CD14-positive monocyte (primary cell): ENCODE results near the gene BCL2A1. TPM values are rescaled to one million over a fixed set of nuclear protein-coding genes. Genes with fewer than 3 reads are reported as not detected.
"Not testable (repeated sequence)": the region's sequence is repeated elsewhere in the genome, so short reads cannot be mapped to it uniquely, and the experiment has no call there.

Source experiments
- DNase-seq, 3 donors: peaks; one replicate each; pipeline ENCODE4 v3.0.0-alpha.2; 2011 to 2022
- H2AFZ ChIP-seq: 2 replicates; pipeline ENCODE4 v1.6.0; 2012; ENCODE audit warnings: mild to moderate bottlenecking, low read depth, low read length, inconsistent platforms; ENCODE audit not compliant: insufficient read depth, poor library complexity, severe bottlenecking
- H3K27ac ChIP-seq, 2 donors: 1 replicate in 1 of 2; 2 replicates in 1 of 2; pipeline ENCODE4 v1.5.1; 2012 to 2013; ENCODE audit warnings: low read length in 2 of 2, control low read depth in 1 of 2, inconsistent platforms in 1 of 2, low read depth in 1 of 2, mild to moderate bottlenecking in 1 of 2
- H3K27me3 ChIP-seq, 2 donors: one replicate each; pipeline versions ENCODE4 v1.6.0 to v1.6.1; 2011 to 2013; ENCODE audit warnings: low read length in 2 of 2; ENCODE audit not compliant: control insufficient read depth in 2 of 2, insufficient read depth in 2 of 2
- H3K36me3 ChIP-seq, 2 donors: replicated peaks in 1 of 2; 1 replicate in 1 of 2; 2 replicates in 1 of 2; pipeline versions ENCODE4 v1.5.1 to v1.6.1; 2012 to 2013; ENCODE audit warnings: low read length in 2 of 2, control low read depth in 1 of 2, inconsistent platforms in 1 of 2, mild to moderate bottlenecking in 1 of 2; ENCODE audit not compliant: insufficient read depth in 2 of 2, control insufficient read depth in 1 of 2
- H3K4me1 ChIP-seq, 2 donors: 1 replicate in 1 of 2; 2 replicates in 1 of 2; pipeline versions ENCODE4 v1.5.1 to v1.6.1; 2012 to 2013; ENCODE audit warnings: low read length in 2 of 2, control low read depth in 1 of 2, inconsistent platforms in 1 of 2, mild to moderate bottlenecking in 1 of 2, moderate library complexity in 1 of 2; ENCODE audit not compliant: insufficient read depth in 2 of 2, control insufficient read depth in 1 of 2
- H3K4me2 ChIP-seq: replicated peaks from 2 replicates; pipeline ENCODE3; 2012; ENCODE audit warnings: low read length, moderate library complexity, mild to moderate bottlenecking; ENCODE audit not compliant: poor library complexity, severe bottlenecking; ENCODE audit errors: extremely low read depth
- H3K4me3 ChIP-seq, 3 experiments: fragments of 200-600 bp in 1 of 3; sonication (generic) in 1 of 3; replicated peaks in 1 of 3; 1 replicate in 2 of 3; 2 replicates in 1 of 3; pipeline ENCODE4 v1.5.1; 2011 to 2013; ENCODE audit warnings: low read length in 3 of 3, mild to moderate bottlenecking in 3 of 3, control low read depth in 2 of 3, low read depth in 2 of 3, inconsistent platforms in 1 of 3, moderate library complexity in 1 of 3
- H3K79me2 ChIP-seq: 2 replicates; pipeline ENCODE4 v1.6.0; 2012; ENCODE audit warnings: mild to moderate bottlenecking, control low read depth, inconsistent platforms, low read length, moderate library complexity; ENCODE audit not compliant: insufficient read depth
- H3K9ac ChIP-seq: 2 replicates; pipeline ENCODE4 v1.6.0; 2017; ENCODE audit warnings: low read length, mild to moderate bottlenecking; ENCODE audit not compliant: insufficient read depth, poor library complexity, severe bottlenecking
- H3K9me3 ChIP-seq, 2 donors: replicated peaks in 1 of 2; 1 replicate in 1 of 2; 2 replicates in 1 of 2; pipeline versions ENCODE4 v1.5.1 to v1.6.1; 2012 to 2013; ENCODE audit warnings: low read length in 2 of 2, control low read depth in 1 of 2; ENCODE audit not compliant: control insufficient read depth in 1 of 2, insufficient read depth in 1 of 2
- H4K20me1 ChIP-seq: 2 replicates; pipeline ENCODE4 v1.6.0; 2012; ENCODE audit warnings: mild to moderate bottlenecking, low read length, control low read depth, moderate library complexity; ENCODE audit not compliant: insufficient read depth
- H3K27ac Mint-ChIP-seq, 7 donors: one replicate each; pipeline ENCODE4 v1.8.0; 2020; ENCODE audit warnings: mild to moderate bottlenecking in 7 of 7, mixed read lengths in 7 of 7, moderate library complexity in 6 of 7, inconsistent platforms in 2 of 7
- H3K27me3 Mint-ChIP-seq, 3 donors: one replicate each; pipeline ENCODE4 v1.8.0; 2021 to 2022; ENCODE audit warnings: low read depth in 3 of 3, mild to moderate bottlenecking in 3 of 3, mixed read lengths in 3 of 3, moderate library complexity in 3 of 3, inconsistent platforms in 1 of 3
- H3K36me3 Mint-ChIP-seq, 2 donors: one replicate each; pipeline ENCODE4 v1.8.0; 2020; ENCODE audit warnings: mixed read lengths in 2 of 2, inconsistent platforms in 1 of 2, mild to moderate bottlenecking in 1 of 2
- H3K4me1 Mint-ChIP-seq: one replicate; pipeline ENCODE4 v1.8.0; 2020; ENCODE audit warnings: mild to moderate bottlenecking, mixed read lengths
- H3K4me3 Mint-ChIP-seq, 2 donors: one replicate each; pipeline ENCODE4 v1.8.0; 2020; ENCODE audit warnings: mild to moderate bottlenecking in 2 of 2, mixed read lengths in 2 of 2, moderate library complexity in 1 of 2
- H3K9me3 Mint-ChIP-seq, 7 donors: one replicate each; pipeline ENCODE4 v1.8.0; 2020 to 2022; ENCODE audit warnings: mixed read lengths in 7 of 7, mild to moderate bottlenecking in 6 of 7, moderate library complexity in 6 of 7, inconsistent platforms in 2 of 7
- WGBS: methylation state at CpG from one replicate; pipeline ENCODE4 v1.1.5; 2013; ENCODE audit warnings: missing lambda C conversion rate; ENCODE audit not compliant: insufficient coverage; 5-methylcytosine and 5-hydroxymethylcytosine counted together
- intact Hi-C, 2 donors: fragments of 100-400 bp; cut with micrococcal nuclease; formaldehyde crosslinking; loops; one replicate each; pipeline versions ENCODE4 v1.15.0 to v1.15.1; 2023
- polyA plus RNA-seq, 3 donors: library from polyadenylated mRNA; depleted of rRNA in 1 of 3; unstranded in 2 of 3; stranded (reverse) in 1 of 3; fragments of 300-500 nt in 2 of 3; fragments of >200 nt in 1 of 3; fragmentation: Illumina TruSeq in 2 of 3; gene quantifications; 1 replicate in 2 of 3; 2 replicates in 1 of 3; pipeline ENCODE4 v1.2.3, GENCODE V29; 2012 to 2021
- TF ChIP-seq, protein P1 (sequence below): fragments of 200-600 bp; IDR thresholded peaks from one replicate; pipeline ENCODE4 v1.8.0; 2022; ENCODE audit warnings: antibody characterized with exemption, mild to moderate bottlenecking

Gene BCL2A1
- polyA plus RNA-seq, 3 donors, result 277 to 465 (median 350) TPM

DNA sequence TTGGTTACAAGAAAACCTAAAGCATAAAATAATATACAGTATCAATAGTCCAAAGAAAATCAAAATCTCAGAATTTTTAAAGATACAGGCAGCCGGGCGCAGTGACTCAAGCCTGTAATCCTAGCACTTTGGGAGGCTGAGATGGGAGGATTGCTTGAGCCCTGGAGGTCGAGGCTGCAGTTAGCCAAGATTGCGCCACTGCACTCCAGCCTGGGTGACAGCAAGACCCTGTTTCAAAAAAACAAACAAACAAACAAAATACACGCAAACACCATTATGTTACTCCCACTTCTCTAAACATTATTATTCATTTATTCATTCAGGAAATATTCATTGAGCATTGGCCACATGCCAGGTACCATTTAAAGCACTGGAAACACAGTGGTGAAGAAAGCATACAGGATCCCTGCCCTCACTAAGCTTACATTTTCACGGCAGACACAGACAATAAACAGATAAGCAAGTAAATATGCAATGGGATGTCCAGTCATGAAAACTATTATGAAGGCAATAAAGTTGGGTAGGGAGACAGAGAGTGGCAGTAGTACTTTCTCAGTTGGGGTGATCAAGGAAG, 6.7 kb downstream of the BCL2A1 start:
- no peaks in the 10 kb centered on the region for H3K27me3 Mint-ChIP-seq
- no peaks in the 10 kb centered on the region for H3K27me3 ChIP-seq
- H3K9me3 ChIP-seq, result peaks cover 0 to 3% of the 10 kb centered on the region in 2 donors
- H3K27ac ChIP-seq, result no peak overlapping the region
- peaks cover 64% of the 10 kb centered on the region for H3K4me1 Mint-ChIP-seq
- H3K9ac ChIP-seq, result no peak overlapping the region
- H3K4me3 Mint-ChIP-seq, result peak overlapping the region in 1 of 2 donors; percentile 35
- no peak overlapping the region for H3K4me2 ChIP-seq
- H3K4me3 ChIP-seq, result no peak overlapping the region
- intact Hi-C loops, result no loop called here
- peak in 1 of 3 donors; percentile 39 for DNase-seq
- H3K36me3 Mint-ChIP-seq, result peaks cover 48 to 49% of the 10 kb centered on the region in 2 donors
- H3K4me1 ChIP-seq, result peaks cover 52 to 60% of the 10 kb centered on the region in 2 donors
- no peak overlapping the region for H2AFZ ChIP-seq
- TF ChIP-seq, protein P1, sequence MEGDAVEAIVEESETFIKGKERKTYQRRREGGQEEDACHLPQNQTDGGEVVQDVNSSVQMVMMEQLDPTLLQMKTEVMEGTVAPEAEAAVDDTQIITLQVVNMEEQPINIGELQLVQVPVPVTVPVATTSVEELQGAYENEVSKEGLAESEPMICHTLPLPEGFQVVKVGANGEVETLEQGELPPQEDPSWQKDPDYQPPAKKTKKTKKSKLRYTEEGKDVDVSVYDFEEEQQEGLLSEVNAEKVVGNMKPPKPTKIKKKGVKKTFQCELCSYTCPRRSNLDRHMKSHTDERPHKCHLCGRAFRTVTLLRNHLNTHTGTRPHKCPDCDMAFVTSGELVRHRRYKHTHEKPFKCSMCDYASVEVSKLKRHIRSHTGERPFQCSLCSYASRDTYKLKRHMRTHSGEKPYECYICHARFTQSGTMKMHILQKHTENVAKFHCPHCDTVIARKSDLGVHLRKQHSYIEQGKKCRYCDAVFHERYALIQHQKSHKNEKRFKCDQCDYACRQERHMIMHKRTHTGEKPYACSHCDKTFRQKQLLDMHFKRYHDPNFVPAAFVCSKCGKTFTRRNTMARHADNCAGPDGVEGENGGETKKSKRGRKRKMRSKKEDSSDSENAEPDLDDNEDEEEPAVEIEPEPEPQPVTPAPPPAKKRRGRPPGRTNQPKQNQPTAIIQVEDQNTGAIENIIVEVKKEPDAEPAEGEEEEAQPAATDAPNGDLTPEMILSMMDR, result no peak
- H4K20me1 ChIP-seq, result peaks cover 55% of the 10 kb centered on the region
- H3K36me3 ChIP-seq, result no peaks in the 10 kb centered on the region
- H3K27ac Mint-ChIP-seq, result peak overlapping the region in 5 of 7 donors; percentile 73 to 85 (median 80)
- H3K9me3 Mint-ChIP-seq, result peaks cover 0 to 13% (median 4%) of the 10 kb centered on the region in 7 donors
- WGBS, result no CpG with 5 or more reads among the region's 6 CpGs
- peaks cover 55% of the 10 kb centered on the region for H3K79me2 ChIP-seq

GRCh38 chr15:79962921-79963320, 8.1 kb downstream of the BCL2A1 start:
- WGBS, result 97% methylated on average over 4 of the region's 11 CpGs
- Histone ChIP-seq H3K27ac (peak overlapping the region in 1 of 2 donors; percentile 84), H4K20me1 (peaks cover 41% of the 10 kb centered on the region), H3K4me1 (peaks cover 45 to 52% of the 10 kb centered on the region in 2 donors), H3K79me2 (peaks cover 41% of the 10 kb centered on the region)
- Mint-ChIP-seq H3K27ac (peak overlapping the region; percentile 80 to 92 (median 84)), H3K9me3 (peaks cover 0 to 13% (median 4%) of the 10 kb centered on the region in 7 donors), H3K4me1 (peaks cover 60% of the 10 kb centered on the region), H3K36me3 (peaks cover 38 to 50% of the 10 kb centered on the region in 2 donors)
- H3K4me2 ChIP-seq, H3K9ac ChIP-seq, H3K9me3 ChIP-seq, intact Hi-C loops, H3K4me3 ChIP-seq, H3K27me3 ChIP-seq, H2AFZ ChIP-seq, H3K27me3 Mint-ChIP-seq, H3K36me3 ChIP-seq, DNase-seq, H3K4me3 Mint-ChIP-seq: not testable (repeated sequence)
